PC-3 (cell line): Measurements from ENCODE around the gene TXN. TPM values are rescaled to one million over a fixed set of nuclear protein-coding genes. Genes with fewer than 3 reads are reported as not detected.

Experiments
- ATAC-seq: fragments of 200-7000 bp; cut with Tn5 transposase; 2 replicates; pipeline ENCODE4 v1.9.1; 2020; ENCODE audit warnings: mild to moderate bottlenecking, moderate library complexity
- BruUV-seq: library from RNA; stranded (reverse); fragments of 400-500 nt; replicated peaks from 2 replicates; lab custom pipeline; 2021; lab: Mats Ljungman, UMichigan
- CTCF ChIA-PET: fragments of 300-600 bp; sonication (Branson Sonifier 250); formaldehyde crosslinking; loops from one replicate; lab custom pipeline; 2022; ENCODE audit warnings: antibody characterized with exemption; lab: Charles Lee
- POLR2A ChIA-PET: fragments of 300-600 bp; sonication (Branson Sonifier 250); formaldehyde crosslinking; loops from one replicate; lab custom pipeline; 2022; ENCODE audit warnings: antibody characterized with exemption; ENCODE audit not compliant: unreplicated experiment; lab: Charles Lee
- DNase-seq: peaks from one replicate; pipeline ENCODE4 v3.0.0-alpha.2; 2015
- H2AFZ ChIP-seq: fragments of 300-600 bp; sonication (generic); 2 replicates; pipeline ENCODE4 v1.6.0; 2016; ENCODE audit warnings: antibody characterized with exemption, low read length
- H3F3A ChIP-seq: fragments of 300-600 bp; sonication (generic); one replicate; pipeline ENCODE4 v1.6.0; 2017; ENCODE audit warnings: antibody characterized with exemption, low read length, control low read depth, mild to moderate bottlenecking; ENCODE audit not compliant: unreplicated experiment
- H3K27ac ChIP-seq: fragments of 300-600 bp; sonication (generic); 2 replicates; pipeline ENCODE4 v1.5.1; 2016; ENCODE audit warnings: mild to moderate bottlenecking, low read length
- H3K27me3 ChIP-seq: fragments of 300-600 bp; sonication (generic); 2 replicates; pipeline ENCODE4 v1.6.1; 2016; ENCODE audit warnings: low read length, mixed read lengths
- H3K36me3 ChIP-seq: fragments of 300-600 bp; sonication (generic); 2 replicates; pipeline ENCODE4 v1.6.1; 2016; ENCODE audit warnings: low read depth, mixed run types, low read length, mixed read lengths
- H3K4me1 ChIP-seq: fragments of 300-600 bp; sonication (generic); 2 replicates; pipeline ENCODE4 v1.5.1; 2016; ENCODE audit warnings: low read length; ENCODE audit not compliant: insufficient read depth
- H3K4me2 ChIP-seq: fragments of 300-600 bp; sonication (generic); 2 replicates; pipeline ENCODE4 v1.6.0; 2016; ENCODE audit warnings: low read length
- H3K4me3 ChIP-seq: fragments of 300-600 bp; sonication (generic); 2 replicates; pipeline ENCODE4 v1.5.1; 2016; ENCODE audit warnings: mild to moderate bottlenecking, low read length, mixed read lengths
- H3K79me2 ChIP-seq: fragments of 300-600 bp; sonication (generic); 2 replicates; pipeline ENCODE4 v1.6.1; 2017; ENCODE audit warnings: low read length, mixed read lengths
- H3K9ac ChIP-seq: fragments of 300-600 bp; sonication (generic); 2 replicates; pipeline ENCODE4 v1.6.0; 2016; ENCODE audit warnings: mild to moderate bottlenecking, low read length
- H3K9me2 ChIP-seq: fragments of 300-600 bp; sonication (generic); replicated peaks from 2 replicates; pipeline ENCODE4 v1.6.1; 2016; ENCODE audit warnings: mixed run types, low read length, mixed read lengths
- H3K9me3 ChIP-seq: fragments of 300-600 bp; sonication (generic); 2 replicates; pipeline ENCODE4 v1.6.1; 2016; ENCODE audit warnings: low read length, mixed read lengths
- H4K20me1 ChIP-seq: fragments of 300-600 bp; sonication (generic); 2 replicates; pipeline ENCODE4 v1.6.1; 2016; ENCODE audit warnings: low read length, mixed read lengths
- EZH2 ChIP-seq: fragments of 300-600 bp; sonication (generic); IDR thresholded peaks from one replicate; pipeline ENCODE4 v1.6.1; 2017; ENCODE audit warnings: antibody characterized with exemption, mild to moderate bottlenecking, low read length; ENCODE audit not compliant: unreplicated experiment
- EZH2phosphoT487 ChIP-seq: fragments of 300-600 bp; sonication (generic); IDR thresholded peaks from 2 replicates; pipeline ENCODE4 v1.6.1; 2018; ENCODE audit warnings: mild to moderate bottlenecking, antibody characterized with exemption, low read length, borderline replicate concordance
- intact Hi-C: fragments of 100-400 bp; cut with micrococcal nuclease; formaldehyde crosslinking; loops from 2 replicates; pipeline ENCODE4 v1.9.0; 2023
- total RNA-seq: library from RNA; depleted of rRNA; stranded (reverse); fragments of >200 nt; gene quantifications from 2 replicates; pipeline ENCODE4 v1.2.3, GENCODE V29; 2014
- TF ChIP-seq, protein P1 (sequence below): fragments of 300-600 bp; sonication (generic); conservative IDR thresholded peaks from 2 replicates; pipeline ENCODE4 v1.5.1; 2017; ENCODE audit warnings: antibody characterized with exemption, low read depth, mild to moderate bottlenecking, low read length

The TXN gene
- total RNA-seq, 1 experiment from 2014 or later, result 216 TPM

DNA sequence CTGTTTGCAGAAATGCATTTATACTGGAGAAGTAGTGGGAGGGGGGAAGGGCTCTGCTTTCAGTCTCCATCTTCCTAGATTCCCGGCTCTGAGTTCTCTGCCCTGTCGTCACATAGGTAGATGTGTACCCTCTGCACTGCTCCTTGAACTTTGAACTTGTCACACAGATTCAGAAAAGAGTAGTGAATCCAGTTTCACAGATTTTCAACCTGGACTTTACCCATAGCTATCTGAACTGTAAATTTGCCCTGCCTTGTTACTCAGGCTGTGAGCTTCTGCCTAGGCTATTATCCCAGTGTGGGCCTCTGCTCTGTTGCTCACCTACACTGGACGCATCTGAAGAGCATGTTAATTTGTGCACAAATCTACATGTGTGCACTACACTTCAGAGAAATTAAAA lies 35.5 kb downstream of the TXN start:
- no peaks in the 10 kb centered on the region for H3K4me1 ChIP-seq
- no peak overlapping the region for H3K4me2 ChIP-seq
- no peak overlapping the region for H2AFZ ChIP-seq
- BruUV-seq, result no TSS peak
- H3F3A ChIP-seq, result no peaks in the 10 kb centered on the region
- no peaks in the 10 kb centered on the region for H3K36me3 ChIP-seq
- TF ChIP-seq EZH2phosphoT487 (no peak), EZH2 (no peak)
- TF ChIP-seq, protein P1, sequence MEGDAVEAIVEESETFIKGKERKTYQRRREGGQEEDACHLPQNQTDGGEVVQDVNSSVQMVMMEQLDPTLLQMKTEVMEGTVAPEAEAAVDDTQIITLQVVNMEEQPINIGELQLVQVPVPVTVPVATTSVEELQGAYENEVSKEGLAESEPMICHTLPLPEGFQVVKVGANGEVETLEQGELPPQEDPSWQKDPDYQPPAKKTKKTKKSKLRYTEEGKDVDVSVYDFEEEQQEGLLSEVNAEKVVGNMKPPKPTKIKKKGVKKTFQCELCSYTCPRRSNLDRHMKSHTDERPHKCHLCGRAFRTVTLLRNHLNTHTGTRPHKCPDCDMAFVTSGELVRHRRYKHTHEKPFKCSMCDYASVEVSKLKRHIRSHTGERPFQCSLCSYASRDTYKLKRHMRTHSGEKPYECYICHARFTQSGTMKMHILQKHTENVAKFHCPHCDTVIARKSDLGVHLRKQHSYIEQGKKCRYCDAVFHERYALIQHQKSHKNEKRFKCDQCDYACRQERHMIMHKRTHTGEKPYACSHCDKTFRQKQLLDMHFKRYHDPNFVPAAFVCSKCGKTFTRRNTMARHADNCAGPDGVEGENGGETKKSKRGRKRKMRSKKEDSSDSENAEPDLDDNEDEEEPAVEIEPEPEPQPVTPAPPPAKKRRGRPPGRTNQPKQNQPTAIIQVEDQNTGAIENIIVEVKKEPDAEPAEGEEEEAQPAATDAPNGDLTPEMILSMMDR, result no peak
- H4K20me1 ChIP-seq, result no peaks in the 10 kb centered on the region
- no peaks in the 10 kb centered on the region for H3K9me2 ChIP-seq
- ATAC-seq (no peak), DNase-seq (no peak)
- no peaks in the 10 kb centered on the region for H3K9me3 ChIP-seq
- no peak overlapping the region for H3K9ac ChIP-seq
- no peak overlapping the region for H3K27ac ChIP-seq
- CTCF ChIA-PET, result no interaction called here
- intact Hi-C loops, result no loop called here
- no peaks in the 10 kb centered on the region for H3K79me2 ChIP-seq
- H3K27me3 ChIP-seq, result no peaks in the 10 kb centered on the region
- H3K4me3 ChIP-seq, result no peak overlapping the region
- POLR2A ChIA-PET, result no interaction called here

- H3F3A ChIP-seq, result no peaks in the 10 kb centered on the region
- ATAC-seq (no peak), DNase-seq (peak; percentile 62)
- CTCF ChIA-PET, result interaction anchor here (1.0 kb wide), 2 partner anchors 34 to 207 kb away, joined by 3 to 15 read pairs; no protein-coding TSS in a partner anchor
- H3K9ac ChIP-seq, result no peak overlapping the region
- H4K20me1 ChIP-seq, result no peaks in the 10 kb centered on the region
- no peaks in the 10 kb centered on the region for H3K79me2 ChIP-seq
- H3K4me1 ChIP-seq, result no peaks in the 10 kb centered on the region
- H3K27me3 ChIP-seq, result no peaks in the 10 kb centered on the region
- peak overlapping the region; percentile 76 for H3K4me2 ChIP-seq
- TF ChIP-seq, protein P1, result peak; percentile 71
- TF ChIP-seq EZH2, result no peak
- H3K9me2 ChIP-seq, result no peaks in the 10 kb centered on the region
- BruUV-seq, result no TSS peak
- no peak overlapping the region; the same call in 1 of the 2 replicates for H3K4me3 ChIP-seq
- POLR2A ChIA-PET, result no interaction called here
- H3K36me3 ChIP-seq, result no peaks in the 10 kb centered on the region
- 0 out of 2 replicates have a peak overlapping the region, but pooled peaks have one; percentile 63 for H2AFZ ChIP-seq
- H3K9me3 ChIP-seq, result no peaks in the 10 kb centered on the region
- intact Hi-C loops, result loop anchor here (1.0 kb wide), 1 partner anchor 34 kb away; no protein-coding TSS in a partner anchor
- no peak overlapping the region for H3K27ac ChIP-seq
Observed at GRCh38 chr9:110217656-110218099, 38.6 kb downstream of the TXN start.

- Histone ChIP-seq H3K4me1 (no peaks in the 10 kb centered on the region), H3K9me3 (no peaks in the 10 kb centered on the region), H3K4me2 (no peak overlapping the region), H3K9me2 (no peaks in the 10 kb centered on the region), H3K4me3 (no peak overlapping the region), H3K9ac (no peak overlapping the region), H2AFZ (no peak overlapping the region), H3K79me2 (no peaks in the 10 kb centered on the region), H3K36me3 (no peaks in the 10 kb centered on the region), H4K20me1 (no peaks in the 10 kb centered on the region), H3K27me3 (no peaks in the 10 kb centered on the region), H3K27ac (no peak overlapping the region), H3F3A (no peaks in the 10 kb centered on the region)
- intact Hi-C loops, result no loop called here
- DNase-seq, result no peak
- no peak for ATAC-seq
- BruUV-seq, result no TSS peak
- POLR2A ChIA-PET, result no interaction called here
- CTCF ChIA-PET, result no interaction called here
- no peak for TF ChIP-seq EZH2
- TF ChIP-seq EZH2phosphoT487, result no peak
- TF ChIP-seq, protein P1, result no peak
Observed at GRCh38 chr9:110214586-110215355, 41.5 kb downstream of the TXN start.
